GM21737 (cell line): ENCODE results near the gene ARID1B.
"Not testable (repeated sequence)": the region's sequence is repeated elsewhere in the genome, so short reads cannot be mapped to it uniquely, and the experiment has no call there.

Experiments used
- ATAC-seq: cut with Tn5 transposase; IDR thresholded peaks from one replicate; pipeline ENCODE4 v1.9.1; 2021; ENCODE audit warnings: mild to moderate bottlenecking, moderate library complexity; ENCODE audit not compliant: unreplicated experiment

ARID1B gene

GRCh38 chr6:157036245-157036711 lies 259.1 kb downstream of the ARID1B start:
- ATAC-seq = no peak

GRCh38 chr6:157037165-157037564 lies 260.0 kb downstream of the ARID1B start:
- no peak for ATAC-seq

- no peak for ATAC-seq
Observed at GRCh38 chr6:157038610-157039009, 261.4 kb downstream of the ARID1B start.

GRCh38 chr6:157039639-157040038 lies 262.5 kb downstream of the ARID1B start:
- not testable (repeated sequence) for ATAC-seq

- no peak for ATAC-seq
Observed at GRCh38 chr6:157040191-157040590, 263.0 kb downstream of the ARID1B start.

GRCh38 chr6:157045831-157046454 lies 268.8 kb downstream of the ARID1B start:
- ATAC-seq = no peak

GRCh38 chr6:157046776-157047175 lies 269.6 kb downstream of the ARID1B start:
- no peak for ATAC-seq

- no peak for ATAC-seq
Observed at GRCh38 chr6:157047328-157047727, 270.1 kb downstream of the ARID1B start.

- no peak for ATAC-seq
Observed at GRCh38 chr6:157047951-157048350, 270.8 kb downstream of the ARID1B start.

- no peak for ATAC-seq
Observed at GRCh38 chr6:157049133-157049532, 272.0 kb downstream of the ARID1B start.

- ATAC-seq = no peak
Observed at GRCh38 chr6:157050537-157051265, 273.5 kb downstream of the ARID1B start.

- peak; percentile 64 for ATAC-seq
Observed at GRCh38 chr6:157054531-157054979, 277.4 kb downstream of the ARID1B start.

GRCh38 chr6:157055863-157056262 lies 278.7 kb downstream of the ARID1B start:
- no peak for ATAC-seq

- ATAC-seq = no peak
Observed at GRCh38 chr6:157056275-157056674, 279.1 kb downstream of the ARID1B start.

GRCh38 chr6:157058574-157058973 lies 281.4 kb downstream of the ARID1B start:
- no peak for ATAC-seq

- ATAC-seq = no peak
Observed at GRCh38 chr6:157059781-157060180, 282.6 kb downstream of the ARID1B start.

- no peak for ATAC-seq
Observed at GRCh38 chr6:157060440-157060952, 283.3 kb downstream of the ARID1B start.

- no peak for ATAC-seq
Observed at GRCh38 chr6:157061770-157062594, 284.8 kb downstream of the ARID1B start.

GRCh38 chr6:157063176-157063905 lies 286.2 kb downstream of the ARID1B start:
- ATAC-seq = no peak

GRCh38 chr6:157063923-157064322 lies 286.7 kb downstream of the ARID1B start:
- ATAC-seq = no peak

- ATAC-seq = no peak
Observed at GRCh38 chr6:157064502-157064901, 287.3 kb downstream of the ARID1B start.
